GM12872 (cell line): ENCODE data around the gene AGPS.

Experiments
- CTCF ChIP-seq: IDR thresholded peaks from 3 replicates; pipeline ENCODE4 v1.5.1; 2011; ENCODE audit warnings: low read depth, mild to moderate bottlenecking, low read length, moderate library complexity; ENCODE audit not compliant: insufficient read depth

AGPS gene

GRCh38 chr2:177543007-177543760, 150.6 kb downstream of the AGPS start:
- no peak for TF ChIP-seq CTCF

DNA sequence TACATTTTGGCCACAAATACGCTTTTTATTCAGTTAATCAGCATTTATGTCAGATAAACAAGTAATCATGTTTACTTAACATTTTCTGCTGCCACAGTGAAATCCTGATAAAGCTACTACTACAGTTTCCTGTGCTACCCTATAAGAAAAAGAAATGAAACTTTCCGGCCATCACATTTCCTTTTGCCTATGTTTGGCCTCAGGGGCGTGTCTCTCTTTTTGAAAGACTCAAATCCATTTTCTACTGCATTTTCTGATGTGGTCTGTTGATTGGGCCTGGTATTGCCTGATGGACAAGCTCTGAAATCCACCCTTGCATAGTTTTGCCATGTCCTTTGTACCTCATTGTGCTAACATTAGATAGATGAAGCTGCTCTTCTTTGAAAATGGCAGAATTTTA, 152.6 kb downstream of the AGPS start:
- no peak for TF ChIP-seq CTCF

GRCh38 chr2:177545981-177546585, 153.5 kb downstream of the AGPS start:
- TF ChIP-seq CTCF, result no peak

GRCh38 chr2:177547122-177547521, 154.5 kb downstream of the AGPS start:
- no peak for TF ChIP-seq CTCF

DNA sequence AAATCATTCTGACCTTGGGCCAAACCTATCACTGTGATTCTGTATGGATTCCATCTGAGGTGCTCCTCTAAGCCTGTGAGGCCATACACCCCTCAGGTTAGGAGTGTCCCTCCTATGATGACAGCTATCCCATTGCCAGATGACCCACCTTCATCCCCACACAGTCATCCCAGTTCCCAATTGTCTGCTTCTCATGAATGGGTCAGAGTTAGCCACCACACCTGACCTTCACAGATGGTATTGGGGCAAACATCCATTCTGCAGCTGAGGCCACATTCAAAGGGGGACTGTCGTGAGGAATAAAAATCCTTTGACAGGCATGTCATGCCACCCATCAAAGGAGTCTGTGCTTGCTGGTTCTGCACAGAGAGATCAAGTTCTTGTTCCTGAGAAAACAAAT, 155.2 kb downstream of the AGPS start:
- TF ChIP-seq CTCF, result no peak

DNA sequence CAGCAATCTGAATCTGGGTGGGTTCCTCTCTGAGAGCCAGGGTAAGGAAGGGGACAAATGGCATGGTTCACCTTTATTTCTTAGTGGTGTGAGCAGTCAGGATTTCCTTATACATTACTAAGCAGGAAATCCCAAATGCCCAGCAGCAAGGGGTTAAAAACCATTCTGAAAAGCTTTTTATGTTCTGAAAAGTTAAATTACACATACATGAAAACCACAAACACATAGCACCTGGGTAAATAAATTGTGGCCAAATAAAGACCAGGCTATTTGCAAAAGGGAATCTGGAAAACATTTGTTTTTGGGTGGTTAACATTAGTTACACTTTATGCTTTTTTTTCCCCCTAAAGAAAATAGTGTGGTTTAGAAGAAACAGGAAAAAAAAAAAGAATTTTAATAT, 156.1 kb downstream of the AGPS start:
- no peak for TF ChIP-seq CTCF

DNA sequence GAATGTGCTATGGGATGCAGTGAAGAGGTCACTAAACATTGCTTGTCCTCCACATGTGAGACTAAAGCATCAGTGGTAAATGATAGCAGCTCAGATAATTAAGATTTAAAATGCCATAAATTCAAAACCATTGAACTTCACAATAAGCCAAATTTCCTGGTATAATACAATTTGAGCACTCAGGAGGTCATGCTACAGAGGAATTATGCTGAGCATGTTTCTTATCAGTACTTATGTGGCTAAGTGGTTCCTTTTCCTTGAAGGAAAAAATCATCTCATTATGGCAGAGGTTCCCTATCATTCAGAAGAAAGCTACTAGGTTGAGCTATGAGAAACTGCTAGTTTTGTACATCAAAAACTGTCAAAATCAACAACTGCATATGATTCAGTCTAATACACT, 156.6 kb downstream of the AGPS start:
- TF ChIP-seq CTCF, result no peak
